Right forelimb (tissue), 1 donor: Measurements from ENCODE around the gene TMEM72.
A peak's percentile ranks its signal among the peaks of the same experiment; 100 is the strongest.

ENCODE experiments used
- DNase-seq: peaks from one replicate; pipeline ENCODE4 v3.0.0-alpha.2; 2018

Gene TMEM72

DNA sequence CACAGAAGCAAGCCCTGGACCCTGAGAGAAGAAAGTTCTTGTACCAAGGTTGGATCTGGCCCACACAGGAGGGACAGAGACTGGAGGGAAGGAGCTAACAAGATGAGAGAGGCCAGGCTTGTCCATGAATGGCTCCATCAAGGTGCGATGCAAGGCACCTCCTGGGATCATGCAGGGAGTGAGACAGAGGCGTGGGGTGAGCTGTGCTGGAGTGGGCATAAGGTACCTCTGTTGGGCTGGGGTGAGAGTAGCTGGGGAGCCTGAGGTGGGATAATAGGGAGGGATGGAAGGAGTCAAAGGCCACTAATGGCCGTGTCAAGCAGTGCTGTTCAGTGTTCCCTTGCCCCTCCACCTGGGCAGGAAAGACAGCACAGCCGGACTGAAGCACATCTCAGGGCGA is 9.9 kb downstream of the TMEM72 start:
- DNase-seq: no peak

DNA sequence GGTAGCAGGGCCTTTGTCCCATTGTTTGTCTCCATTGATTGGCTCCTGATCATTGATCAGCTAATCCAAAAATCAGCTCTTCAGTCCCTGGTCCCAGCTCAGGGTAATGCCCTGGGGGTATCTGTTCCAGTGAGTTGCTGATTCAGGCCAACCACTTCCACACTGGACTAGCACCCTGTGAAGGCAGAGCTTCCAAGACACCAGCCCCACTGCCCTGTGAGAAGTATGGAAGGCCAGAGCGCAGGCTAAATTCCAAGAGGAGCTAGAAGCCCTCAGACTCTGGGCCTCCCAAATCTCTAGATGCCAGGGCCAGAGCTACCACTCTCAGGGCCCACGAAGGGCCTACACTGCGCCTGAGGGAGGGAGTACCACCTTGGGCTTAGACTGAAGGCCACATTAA is 10.4 kb downstream of the TMEM72 start:
- DNase-seq: no peak

DNA sequence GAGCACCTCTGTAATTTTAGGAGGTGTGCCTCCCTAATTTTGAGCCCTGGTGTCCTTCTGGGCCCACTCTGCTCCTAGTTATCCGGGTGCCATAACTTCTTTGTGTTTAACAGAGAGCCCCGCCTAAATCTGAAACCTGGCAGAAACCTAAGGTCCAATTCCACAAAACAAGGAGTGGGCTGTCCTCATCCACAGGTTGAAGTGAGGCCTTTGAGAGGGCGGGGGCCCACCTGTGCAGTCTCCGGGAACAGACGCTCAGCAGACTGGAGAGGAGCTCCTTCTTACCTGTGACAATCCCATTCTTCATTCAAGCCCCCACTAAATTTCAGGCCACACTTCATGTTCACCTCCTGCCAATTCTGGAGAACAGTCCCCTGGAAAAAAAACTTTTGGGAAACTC is 10.9 kb downstream of the TMEM72 start:
- no peak for DNase-seq

DNA sequence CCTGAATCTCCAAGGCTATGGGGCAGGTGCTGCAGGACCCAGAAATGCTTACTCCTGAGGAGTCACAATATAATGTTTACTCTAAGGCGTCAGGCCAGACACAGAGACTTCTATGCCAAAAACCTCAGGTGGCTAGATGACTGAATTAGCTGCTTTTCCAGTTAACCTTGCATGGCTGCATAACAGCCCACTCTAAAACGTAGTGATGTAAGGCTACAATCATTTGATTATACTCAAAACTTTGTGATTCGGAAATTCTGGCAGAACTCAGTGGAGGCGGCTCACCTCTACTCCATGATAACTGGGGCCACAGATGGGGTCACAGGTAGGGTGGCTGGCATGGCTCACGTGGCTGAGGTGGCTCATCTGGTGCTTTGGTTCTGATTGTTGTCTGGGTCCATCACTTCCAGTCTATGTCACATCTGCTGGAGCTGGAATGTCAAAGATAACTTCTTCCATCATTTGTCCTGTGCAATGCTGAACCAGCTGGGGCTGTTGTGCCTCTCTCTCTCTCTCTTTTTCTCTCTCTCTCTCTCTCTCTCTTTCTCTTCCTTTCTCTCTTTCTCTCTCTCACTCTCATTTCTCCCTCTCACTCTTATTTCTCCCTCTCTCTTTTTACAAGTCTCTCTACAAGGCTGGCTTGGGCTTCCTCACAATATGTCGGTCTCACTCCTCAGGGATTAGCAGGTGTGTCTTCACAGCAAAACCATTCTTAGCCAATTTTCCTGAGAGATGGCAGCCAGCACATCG is 11.8 kb downstream of the TMEM72 start:
- DNase-seq: no peak

DNA sequence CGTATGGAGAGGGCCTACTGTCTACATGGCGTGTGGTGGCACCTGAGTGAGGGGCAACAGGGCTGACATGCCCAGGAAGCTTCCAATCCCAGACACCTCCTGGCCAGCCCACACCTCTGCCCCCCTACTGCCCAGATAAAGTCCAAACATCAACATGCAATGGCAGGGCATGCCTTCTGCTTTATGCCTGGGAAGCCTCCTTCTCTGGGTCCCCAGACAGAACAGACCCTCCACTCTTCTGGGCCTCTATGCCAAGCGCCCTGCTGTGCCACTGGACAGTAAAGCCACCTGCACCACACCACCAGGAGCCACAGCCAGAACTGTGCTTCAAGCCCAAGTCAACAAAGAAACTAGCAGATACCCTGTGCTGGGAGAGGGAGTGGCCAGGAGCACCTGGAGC is 12.5 kb downstream of the TMEM72 start:
- no peak for DNase-seq

DNA sequence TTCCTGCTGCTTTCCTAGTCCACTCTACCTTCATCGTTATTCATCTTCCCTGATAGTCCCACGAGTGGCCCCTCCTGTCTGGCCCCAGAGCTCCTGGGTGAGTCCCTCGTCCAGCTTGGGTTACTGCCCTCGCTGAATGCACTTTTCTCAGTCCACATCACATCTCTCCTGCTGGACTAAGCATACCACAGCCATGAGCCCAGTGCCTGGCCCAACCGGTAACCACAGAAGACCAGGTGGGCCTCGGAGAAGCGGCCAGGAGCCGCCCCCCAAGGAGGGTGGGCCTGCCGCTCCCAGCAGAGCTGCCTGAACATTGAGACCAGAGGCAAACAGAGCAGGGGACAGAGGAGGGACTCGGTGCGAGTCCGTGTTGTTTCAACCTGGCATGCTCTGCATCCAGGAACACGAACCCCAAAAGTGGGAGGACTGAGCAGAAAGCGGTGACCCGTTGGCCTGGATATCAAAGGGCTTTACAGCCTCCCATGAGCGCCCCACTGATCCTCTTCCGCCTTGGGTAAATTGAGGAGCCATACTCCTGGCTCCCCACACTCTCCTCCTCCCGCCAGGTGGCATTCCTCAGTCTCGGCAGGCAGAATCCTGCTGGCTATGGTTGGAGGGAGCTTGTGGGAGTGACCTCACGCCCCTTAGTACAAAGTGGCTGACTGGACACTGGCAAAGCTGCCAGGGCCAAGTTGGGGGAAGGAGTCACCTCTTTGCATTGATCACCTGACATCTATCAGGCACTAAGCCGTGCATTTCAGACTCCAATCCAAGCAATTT is 13.3 kb downstream of the TMEM72 start:
- DNase-seq: no peak

DNA sequence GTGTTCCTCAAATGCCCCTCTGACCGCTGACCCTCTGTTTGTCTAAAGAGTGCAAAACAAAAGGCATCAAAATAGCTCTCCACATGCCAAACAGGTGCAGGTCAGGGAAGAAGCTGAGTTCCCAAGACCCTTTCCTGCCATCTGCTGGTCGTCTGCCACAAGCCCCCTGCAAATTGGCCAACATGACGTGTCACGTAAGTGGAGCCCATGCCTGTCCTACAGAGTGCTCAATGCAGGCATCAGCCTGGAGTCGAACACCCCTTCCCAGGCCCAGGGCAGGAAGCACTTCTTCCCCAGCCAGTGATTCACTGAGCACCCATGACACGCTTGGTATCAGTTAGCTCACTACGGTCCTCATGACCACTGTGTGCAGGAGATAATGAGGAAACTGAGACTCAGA is 14.1 kb downstream of the TMEM72 start:
- DNase-seq: no peak

DNA sequence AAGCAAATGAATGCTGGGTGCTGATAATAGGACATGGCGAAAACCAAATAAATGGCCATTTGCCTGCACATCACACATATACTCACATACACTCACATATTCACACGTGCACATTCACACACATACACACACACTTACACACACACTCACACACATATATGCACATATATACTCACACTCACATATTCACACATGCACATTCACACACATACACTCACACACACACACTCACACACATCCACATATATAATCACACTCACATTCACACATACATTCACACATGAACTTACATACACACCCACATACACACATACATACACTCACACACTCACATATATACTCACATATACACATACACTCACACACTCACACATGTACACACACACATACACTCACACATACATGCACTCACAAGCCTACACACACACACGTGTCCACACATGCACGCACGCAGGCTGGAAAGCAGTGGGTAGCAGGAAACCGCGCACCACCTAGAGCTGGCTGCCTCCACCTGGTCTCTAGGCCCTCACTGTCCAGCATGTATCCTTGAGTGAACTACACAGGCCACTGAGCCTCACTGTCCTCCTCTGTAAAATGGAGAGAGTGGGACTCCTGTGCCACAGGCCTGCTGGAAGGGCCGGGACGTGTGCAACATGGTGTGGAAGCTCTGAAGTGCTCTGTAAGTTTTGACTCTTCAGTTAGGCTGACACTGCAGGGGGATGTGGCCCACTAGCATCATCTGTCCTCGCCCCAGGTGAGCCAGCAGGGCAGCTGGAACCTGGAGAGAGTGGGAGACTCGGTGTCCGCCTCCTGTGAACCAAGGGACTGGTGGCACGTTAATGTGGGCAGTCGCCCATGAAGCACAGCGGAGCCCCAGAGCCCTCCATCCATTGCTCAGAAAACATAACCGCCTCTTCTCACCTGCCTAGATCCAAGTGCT is 14.9 kb downstream of the TMEM72 start:
- DNase-seq: no peak

DNA sequence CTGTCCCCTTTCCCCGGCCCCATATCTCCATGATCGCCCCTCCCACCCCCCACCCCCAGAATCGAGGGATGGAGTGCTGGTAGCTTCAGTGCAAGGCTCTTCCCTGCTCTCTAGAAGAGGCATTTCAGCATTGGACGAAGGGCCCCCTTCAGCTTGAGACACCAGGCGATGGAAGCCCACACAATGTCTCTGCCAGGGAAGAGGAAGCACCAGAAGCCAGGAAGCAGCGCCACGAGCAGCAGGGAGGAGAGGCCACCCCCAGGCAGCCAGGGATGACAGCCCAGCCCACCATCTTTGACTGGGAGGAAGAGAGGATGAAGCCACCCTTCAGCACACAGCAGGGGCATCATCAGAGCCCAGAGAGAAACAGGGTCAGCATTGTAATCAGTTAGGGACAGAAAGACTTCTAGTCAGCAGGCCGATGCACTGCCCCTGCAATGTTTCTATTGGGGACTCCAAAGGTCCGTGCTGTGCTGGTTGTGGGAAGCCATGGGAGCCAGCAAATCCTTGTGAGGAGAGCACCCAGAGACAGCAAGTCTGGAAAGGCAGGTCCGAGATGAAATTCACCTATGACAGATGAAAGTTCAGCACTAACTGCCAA is 15.7 kb downstream of the TMEM72 start:
- no peak for DNase-seq

DNA sequence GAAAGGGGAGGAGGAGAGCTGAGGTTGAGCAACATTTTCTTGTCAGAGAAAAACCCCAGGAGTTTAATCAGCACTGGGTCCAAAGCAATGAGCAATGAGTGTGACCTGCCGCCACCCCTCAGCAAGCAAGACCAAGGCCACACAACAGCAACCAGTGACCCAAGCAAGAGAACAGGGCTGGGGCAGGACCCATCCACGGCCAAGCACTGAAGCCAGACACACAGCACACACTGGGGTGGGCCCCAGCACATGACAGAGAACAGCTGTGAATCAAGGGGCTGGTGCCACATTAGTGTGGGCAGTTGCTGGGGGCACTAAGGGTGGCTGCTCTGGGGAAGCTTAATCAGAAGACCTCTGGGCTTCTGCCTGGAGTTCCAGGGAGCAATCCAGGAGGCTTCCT is 16.2 kb downstream of the TMEM72 start:
- no peak for DNase-seq

DNA sequence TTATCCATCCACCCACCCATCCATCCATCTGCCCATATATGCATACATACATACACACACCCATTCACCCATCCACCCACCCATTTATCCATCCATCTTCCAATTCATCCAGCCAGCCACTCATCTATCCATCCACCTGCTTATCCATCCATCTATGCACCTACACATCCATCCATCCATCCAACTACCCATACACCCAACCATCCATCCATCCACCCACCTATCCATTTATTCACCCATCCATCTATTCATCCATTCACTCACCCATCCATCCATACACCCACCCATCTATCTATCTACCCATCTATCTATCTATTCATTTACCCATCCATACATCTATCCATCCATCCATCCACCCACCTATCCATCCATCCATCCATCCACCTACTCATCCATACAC is 17.3 kb downstream of the TMEM72 start:
- no peak for DNase-seq

DNA sequence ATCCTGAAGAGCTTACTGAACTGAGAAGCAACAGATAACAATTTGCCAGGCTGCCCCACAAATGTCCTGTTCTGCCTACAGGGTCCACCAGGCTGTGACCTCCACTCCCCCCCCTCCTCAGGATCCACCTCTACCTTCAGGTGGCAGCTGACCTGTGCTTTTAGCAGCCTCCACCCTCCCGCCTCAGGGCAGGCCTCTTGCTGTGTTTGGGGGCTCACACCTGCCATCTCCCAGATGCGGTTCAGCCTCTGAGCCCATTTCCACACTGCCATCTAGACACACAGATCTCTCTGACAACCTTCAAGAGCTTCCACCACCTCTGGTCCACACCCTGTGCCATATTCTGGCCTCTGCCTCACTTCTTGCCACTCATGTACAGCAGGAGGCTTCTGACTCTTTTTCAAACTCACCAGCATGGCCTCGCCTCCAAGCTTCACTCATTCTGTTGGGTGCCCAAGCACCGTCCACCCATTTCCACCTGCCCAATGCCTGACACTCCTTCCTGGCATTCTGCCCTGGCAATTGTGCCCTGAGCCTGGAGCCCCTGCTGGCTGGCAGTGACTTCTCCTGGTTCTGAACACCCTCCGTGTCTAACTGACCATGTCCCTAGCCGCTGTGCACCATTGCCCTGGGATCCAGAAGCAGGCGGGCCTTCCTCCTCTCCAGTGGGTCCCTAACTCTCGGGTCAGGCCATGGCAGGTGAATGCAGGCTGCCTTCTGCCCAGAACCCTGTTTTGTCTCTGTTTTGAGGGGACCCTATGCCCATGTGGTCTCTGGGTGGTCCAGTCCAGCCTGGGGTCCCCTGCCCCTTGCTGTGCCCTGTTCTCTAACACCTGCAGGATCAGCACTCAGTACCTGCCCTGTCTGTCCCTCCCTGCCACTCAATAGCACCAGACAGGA is 18.5 kb downstream of the TMEM72 start:
- DNase-seq: no peak

DNA sequence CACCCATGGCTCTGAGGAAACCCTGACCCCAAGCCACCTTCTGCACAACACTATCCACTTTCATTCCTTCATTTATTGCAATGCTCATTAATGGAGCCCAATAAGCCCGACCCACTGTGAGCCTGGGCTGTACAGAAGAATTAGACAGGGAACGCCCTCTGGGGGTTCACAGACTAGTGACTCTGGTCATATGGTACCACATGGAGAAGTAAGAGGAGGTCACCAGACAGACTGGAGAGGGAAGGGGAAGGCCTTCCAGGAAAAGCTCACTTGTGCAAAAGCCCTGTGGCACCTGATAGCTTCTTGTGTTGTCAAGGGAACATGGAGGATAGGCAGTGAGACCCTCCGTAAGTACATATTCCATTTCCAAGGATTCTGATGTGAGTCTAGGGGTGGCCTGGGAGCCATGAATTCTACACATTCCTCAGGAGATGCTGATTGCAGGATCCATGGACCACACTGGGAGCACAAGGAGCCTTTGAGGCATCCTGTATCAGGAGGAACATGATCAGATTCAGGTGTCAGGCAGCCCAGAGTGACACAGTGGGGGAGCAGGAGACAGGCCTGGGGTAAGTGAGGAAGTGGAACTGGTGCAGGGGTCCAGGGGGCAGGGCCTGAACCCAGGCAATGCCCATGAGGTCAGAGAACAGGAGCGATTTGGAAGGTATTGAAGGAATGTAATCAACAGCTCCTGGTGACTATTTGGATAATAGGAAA is 19.9 kb downstream of the TMEM72 start:
- DNase-seq: no peak

DNA sequence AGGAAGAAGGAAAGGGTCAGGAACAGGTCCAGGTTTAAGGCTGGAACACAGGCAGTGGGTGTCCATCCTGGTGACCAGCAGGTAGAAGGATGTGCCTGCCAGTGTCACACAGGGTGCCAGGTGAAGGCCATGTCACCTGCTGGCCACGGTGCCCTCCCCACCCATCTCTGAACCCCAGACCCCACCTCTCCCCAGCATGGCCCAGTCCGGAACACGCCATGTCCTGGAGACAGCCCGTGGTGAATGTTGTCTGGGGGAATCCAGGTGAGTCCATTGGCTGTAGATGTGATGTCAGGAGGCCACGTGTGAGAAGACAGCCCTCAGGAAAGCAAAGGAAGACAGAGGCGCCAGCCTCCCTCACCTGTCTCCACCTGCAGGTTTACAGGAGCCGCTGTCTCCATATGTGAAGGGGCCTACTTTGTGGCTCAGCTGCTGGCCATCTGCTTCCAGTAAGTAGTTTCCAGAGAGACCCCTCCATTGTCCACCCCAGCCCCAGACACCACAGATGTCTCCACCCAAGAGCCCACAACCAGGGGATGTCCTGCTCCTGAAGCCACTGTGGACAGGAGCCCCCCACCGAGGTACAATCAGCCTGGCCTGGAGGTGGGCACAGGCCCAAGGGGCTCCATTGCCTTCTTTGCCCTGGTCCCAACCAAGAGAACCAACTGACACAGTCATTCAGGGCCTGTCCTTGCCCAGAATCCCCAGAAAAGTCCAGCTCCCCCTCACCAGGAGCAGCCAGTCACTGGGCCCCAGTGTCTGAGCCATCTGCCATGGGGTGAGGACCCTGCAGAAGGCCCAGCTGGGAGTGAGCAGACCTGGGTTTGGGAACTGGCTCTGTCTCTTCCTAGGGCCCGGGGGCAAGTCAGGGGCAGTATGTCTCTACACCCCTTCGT is 20.7 kb downstream of the TMEM72 start:
- no peak for DNase-seq

DNA sequence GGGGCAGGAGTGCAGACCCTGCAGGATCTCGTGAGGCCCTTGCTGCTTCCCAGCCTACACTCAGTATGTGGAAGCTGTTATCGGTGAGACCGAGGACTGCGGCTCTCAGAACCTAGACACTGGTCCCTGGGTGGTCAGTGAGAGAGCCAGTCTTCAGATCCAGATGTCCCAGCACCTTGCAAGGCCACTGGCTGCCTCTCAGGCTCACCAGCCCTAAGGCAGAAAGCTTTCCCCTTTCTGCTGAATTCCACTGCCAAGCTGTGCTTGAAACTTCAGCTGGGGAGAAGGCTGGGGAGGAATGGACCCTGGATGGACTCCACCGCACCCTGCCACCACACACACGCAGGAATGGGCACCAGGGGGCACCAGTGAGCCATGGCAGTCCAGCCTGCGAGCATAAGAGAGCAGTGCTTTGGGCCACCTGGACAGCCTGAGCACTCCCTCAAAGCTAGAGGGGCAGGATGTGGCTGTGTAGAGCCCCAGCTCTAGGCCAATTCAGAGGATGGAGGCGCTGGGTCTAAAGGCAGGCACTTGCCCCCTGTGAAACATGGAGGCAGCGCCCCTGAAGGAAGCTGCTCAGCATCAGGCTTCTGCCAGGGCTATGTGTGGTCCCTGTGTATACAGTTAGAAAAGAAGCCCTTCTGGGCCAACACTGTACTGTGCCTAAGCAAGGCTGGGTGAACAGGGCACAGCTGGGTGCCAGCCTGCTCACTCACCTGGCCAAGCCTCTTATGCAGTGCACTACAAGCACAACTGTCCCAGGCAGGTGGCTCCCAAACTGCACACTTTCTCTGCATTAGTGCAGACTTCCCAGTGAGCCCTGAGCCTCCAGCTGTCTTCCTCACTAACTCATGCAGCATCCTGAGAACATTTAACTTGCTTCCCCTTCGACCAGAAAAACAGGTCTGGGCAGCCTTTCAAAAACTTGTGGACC is 21.6 kb downstream of the TMEM72 start:
- peak; percentile 91 for DNase-seq

DNA sequence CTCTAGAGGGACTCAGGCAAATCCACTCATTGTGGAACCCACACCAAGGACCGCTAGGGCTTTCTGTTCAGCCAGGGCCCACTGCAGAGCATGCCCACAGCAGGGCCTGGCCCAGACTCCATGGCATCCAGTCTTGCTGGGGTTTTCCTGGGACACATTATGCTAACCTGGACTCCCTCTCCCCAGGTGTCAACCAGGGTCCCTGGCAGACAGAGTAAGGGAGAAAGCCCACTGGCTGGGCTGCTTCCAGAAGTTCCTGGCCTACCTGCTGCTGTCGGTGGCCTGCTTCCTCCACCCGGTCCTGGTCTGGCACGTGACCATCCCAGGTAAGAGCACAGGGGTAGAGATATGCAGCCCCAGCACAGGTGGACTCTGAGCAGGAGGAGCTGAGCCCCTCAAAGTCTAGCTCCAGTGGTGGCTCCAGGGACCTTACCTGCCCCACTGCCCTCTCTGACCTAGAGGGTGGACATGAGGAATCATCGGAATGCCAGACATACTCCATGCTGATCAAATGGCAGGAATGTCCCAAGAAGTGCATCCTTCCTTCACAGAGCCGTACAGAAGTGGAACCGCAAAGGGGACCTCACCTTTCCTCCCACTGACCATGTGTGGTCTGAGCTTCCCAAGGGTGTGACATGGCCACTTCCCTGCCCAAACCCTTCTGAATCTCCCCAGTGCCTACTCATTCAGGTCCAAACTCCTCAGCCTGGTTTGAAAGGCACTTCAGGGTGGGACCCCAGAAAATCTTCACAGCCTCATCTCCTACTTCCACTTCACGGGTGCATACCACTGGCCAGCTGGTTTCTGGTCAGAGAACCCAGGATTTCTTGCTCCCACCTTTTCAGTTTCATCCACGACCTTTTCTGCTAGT is 22.5 kb downstream of the TMEM72 start:
- DNase-seq: no peak

DNA sequence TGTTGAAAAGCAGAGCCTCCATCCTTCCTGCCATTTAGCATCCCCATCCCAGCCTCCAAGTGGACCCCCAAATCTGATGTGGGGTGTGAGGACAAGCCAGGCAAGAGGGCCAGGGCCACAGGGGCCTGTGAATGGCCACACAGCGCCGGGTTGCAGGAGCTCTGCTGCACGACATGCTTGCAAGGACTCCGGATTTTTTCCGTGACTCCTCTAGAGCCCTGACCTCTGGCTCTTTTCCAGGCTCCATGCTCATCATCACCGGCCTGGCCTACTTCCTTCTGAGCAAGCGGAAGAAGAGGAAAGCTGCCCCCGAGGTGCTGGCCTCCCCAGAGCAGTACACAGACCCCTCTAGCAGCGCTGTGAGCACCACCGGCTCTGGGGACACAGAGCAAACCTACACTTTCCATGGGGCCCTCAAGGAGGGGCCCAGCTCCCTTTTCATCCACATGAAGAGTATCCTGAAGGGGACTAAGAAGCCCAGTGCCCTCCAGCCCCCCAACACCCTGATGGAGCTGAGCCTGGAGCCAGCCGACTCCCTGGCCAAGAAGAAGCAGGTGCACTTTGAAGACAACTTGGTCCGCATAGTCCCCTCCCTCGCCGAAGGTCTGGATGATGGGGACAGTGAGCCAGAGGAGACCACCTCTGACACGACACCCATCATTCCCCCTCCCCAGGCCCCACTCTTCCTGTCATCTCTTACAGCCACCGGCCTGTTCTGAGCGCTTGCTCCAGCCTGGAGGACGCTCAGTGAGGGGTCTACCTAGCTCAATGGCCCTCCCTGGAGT is 23.5 kb downstream of the TMEM72 start:
- DNase-seq: no peak
